ENCODE measurements around the gene APH1B.

Gene APH1B

DNA sequence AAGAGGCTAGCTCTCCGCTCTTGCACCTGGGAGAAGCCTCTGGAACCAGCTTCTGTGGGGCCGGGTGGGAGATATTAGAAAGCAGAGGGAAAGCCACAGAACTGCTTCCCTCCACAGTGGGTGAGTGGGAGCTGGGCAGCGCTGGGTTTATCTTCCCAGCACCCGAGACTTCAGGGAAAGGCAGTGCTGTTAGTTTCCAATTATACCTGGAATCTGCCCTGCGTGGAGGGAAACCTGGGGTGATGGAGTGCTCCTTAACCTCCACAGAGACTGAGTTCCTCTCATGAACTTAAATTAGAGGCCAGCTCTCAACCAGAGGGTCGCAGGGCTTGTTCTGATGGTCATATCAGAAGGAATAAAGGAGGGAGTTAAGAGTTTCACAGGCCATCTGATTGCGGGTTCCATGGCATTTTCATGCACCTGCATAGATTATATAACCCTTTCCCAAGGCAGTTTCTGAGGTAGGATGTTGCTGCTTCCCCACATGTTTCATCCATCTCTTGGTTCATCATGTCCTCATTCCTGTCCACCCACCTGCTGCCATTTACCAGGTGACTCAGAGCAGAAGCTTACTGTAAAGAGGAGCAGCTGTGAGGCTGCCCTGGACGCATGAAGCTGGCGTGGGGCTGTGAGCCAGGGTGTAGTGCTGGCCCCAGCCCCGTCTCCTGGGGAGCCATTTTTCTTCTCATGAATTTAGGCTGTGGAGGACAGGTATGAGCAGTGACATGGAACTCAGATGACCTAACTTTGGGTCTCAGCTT lies 61.8 kb downstream of the APH1B start:
- TF ChIP-seq ZSCAN4 (tag by site-specific recombination; IDR thresholded peaks at IDR 0.05) (no peak), ZNF202 (tag by site-specific recombination; IDR thresholded peaks at IDR 0.05; ENCODE audit: borderline replicate concordance) (no peak), SALL2 (tag by site-specific recombination; IDR thresholded peaks at IDR 0.05; ENCODE audit: borderline replicate concordance) (no peak), ZEB2 (tag by site-specific recombination; IDR thresholded peaks at IDR 0.05) (no peak), ATF2 (tag by site-specific recombination; IDR thresholded peaks at IDR 0.05; ENCODE audit: low read depth) (no peak)
- TF ChIP-seq, protein P1, sequence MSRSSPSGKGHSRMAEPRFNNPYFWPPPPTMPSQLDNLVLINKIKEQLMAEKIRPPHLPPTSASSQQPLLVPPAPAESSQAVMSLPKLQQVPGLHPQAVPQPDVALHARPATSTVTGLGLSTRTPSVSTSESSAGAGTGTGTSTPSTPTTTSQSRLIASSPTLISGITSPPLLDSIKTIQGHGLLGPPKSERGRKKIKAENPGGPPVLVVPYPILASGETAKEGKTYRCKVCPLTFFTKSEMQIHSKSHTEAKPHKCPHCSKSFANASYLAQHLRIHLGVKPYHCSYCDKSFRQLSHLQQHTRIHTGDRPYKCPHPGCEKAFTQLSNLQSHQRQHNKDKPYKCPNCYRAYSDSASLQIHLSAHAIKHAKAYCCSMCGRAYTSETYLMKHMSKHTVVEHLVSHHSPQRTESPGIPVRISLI (tag by site-specific recombination; IDR thresholded peaks at IDR 0.05): no peak
- Histone ChIP-seq H3K4me1 (ENCODE audit: control insufficient read depth, insufficient read depth, low read length) (no peaks in the 10 kb centered on the region), H3K9me3 (ENCODE audit: control insufficient read depth, insufficient read depth, low read depth, low read length) (no peaks in the 10 kb centered on the region), H3K27ac (ENCODE audit: extremely low read depth, low read depth, low read length) (no peak overlapping the region), H3K4me3 (ENCODE audit: low read depth, low read length) (no peak overlapping the region), H3K36me3 (ENCODE audit: control insufficient read depth in 2 of 2, insufficient read depth in 1 of 2, low read length in 2 of 2) (no peaks in the 10 kb centered on the region)
- ChIA-PET CTCF (no interaction called here), POLR2A (interaction anchor here (0.6 kb wide), 1 partner anchor 71 kb away, joined by 5 read pairs; no protein-coding TSS in a partner anchor)

GRCh38 chr15:63339836-63340235 lies 62.4 kb downstream of the APH1B start:
- TF ChIP-seq ZNF785 (tag by site-specific recombination; IDR thresholded peaks at IDR 0.05): no peak
- no peak for TF ChIP-seq PRDM10 (tag by site-specific recombination; IDR thresholded peaks at IDR 0.05)
- H3K4me3 ChIP-seq (ENCODE audit: low read depth, low read length): no peak overlapping the region
- CTCF ChIA-PET: no interaction called here
- no peaks in the 10 kb centered on the region for H3K36me3 ChIP-seq (ENCODE audit: control insufficient read depth in 2 of 2, insufficient read depth in 1 of 2, low read length in 2 of 2)
- no peak overlapping the region for H3K27ac ChIP-seq (ENCODE audit: extremely low read depth, low read depth, low read length)
- POLR2A ChIA-PET: no interaction called here
- H3K9me3 ChIP-seq (ENCODE audit: control insufficient read depth, insufficient read depth, low read depth, low read length): no peaks in the 10 kb centered on the region
- no peaks in the 10 kb centered on the region for H3K4me1 ChIP-seq (ENCODE audit: control insufficient read depth, insufficient read depth, low read length)

GRCh38 chr15:63340353-63340752 lies 62.9 kb downstream of the APH1B start:
- no peaks in the 10 kb centered on the region for H3K4me1 ChIP-seq (ENCODE audit: control insufficient read depth, insufficient read depth, low read length)
- CTCF ChIA-PET: no interaction called here
- H3K27ac ChIP-seq (ENCODE audit: extremely low read depth, low read depth, low read length): no peak overlapping the region
- POLR2A ChIA-PET: no interaction called here
- H3K36me3 ChIP-seq (ENCODE audit: control insufficient read depth in 2 of 2, insufficient read depth in 1 of 2, low read length in 2 of 2): no peaks in the 10 kb centered on the region
- no peaks in the 10 kb centered on the region for H3K9me3 ChIP-seq (ENCODE audit: control insufficient read depth, insufficient read depth, low read depth, low read length)
- no peak overlapping the region for H3K4me3 ChIP-seq (ENCODE audit: low read depth, low read length)
- TF ChIP-seq INSM2 (tag by site-specific recombination; IDR thresholded peaks at IDR 0.05): no peak
- TF ChIP-seq KLF16 (tag by site-specific recombination; IDR thresholded peaks at IDR 0.05): no peak
- TF ChIP-seq ZNF510 (tag by site-specific recombination; IDR thresholded peaks at IDR 0.05; ENCODE audit: insufficient replicate concordance): no peak
- no peak for TF ChIP-seq ZNF366 (tag by site-specific recombination; conservative IDR thresholded peaks at IDR 0.05)
- no peak for TF ChIP-seq ZNF660 (tag by site-specific recombination; IDR thresholded peaks at IDR 0.05)
- TF ChIP-seq ZNF677 (tag by site-specific recombination; IDR thresholded peaks at IDR 0.05): no peak
- no peak for TF ChIP-seq ZNF354C (tag by site-specific recombination; IDR thresholded peaks at IDR 0.05; ENCODE audit: borderline replicate concordance, low read depth)
- no peak for TF ChIP-seq ZNF175 (tag by site-specific recombination; IDR thresholded peaks at IDR 0.05)
- TF ChIP-seq ZNF214 (tag by site-specific recombination; IDR thresholded peaks at IDR 0.05; ENCODE audit: borderline replicate concordance): no peak
- no peak for TF ChIP-seq SCRT2 (tag by site-specific recombination; IDR thresholded peaks at IDR 0.05)
- TF ChIP-seq, protein P2, sequence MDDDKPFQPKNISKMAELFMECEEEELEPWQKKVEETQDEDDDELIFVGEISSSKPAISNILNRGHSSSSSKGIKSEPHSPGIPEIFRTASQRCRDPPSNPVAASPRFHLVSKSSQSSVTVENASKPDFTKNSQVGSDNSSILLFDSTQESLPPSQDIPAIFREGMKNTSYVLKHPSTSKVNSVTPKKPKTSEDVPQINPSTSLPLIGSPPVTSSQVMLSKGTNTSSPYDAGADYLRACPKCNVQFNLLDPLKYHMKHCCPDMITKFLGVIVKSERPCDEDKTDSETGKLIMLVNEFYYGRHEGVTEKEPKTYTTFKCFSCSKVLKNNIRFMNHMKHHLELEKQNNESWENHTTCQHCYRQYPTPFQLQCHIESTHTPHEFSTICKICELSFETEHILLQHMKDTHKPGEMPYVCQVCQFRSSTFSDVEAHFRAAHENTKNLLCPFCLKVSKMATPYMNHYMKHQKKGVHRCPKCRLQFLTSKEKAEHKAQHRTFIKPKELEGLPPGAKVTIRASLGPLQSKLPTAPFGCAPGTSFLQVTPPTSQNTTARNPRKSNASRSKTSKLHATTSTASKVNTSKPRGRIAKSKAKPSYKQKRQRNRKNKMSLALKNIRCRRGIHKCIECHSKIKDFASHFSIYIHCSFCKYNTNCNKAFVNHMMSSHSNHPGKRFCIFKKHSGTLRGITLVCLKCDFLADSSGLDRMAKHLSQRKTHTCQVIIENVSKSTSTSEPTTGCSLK (tag by site-specific recombination; IDR thresholded peaks at IDR 0.05): no peak
